ENCODE measurements around the gene NHERF2.

The NHERF2 gene

DNA sequence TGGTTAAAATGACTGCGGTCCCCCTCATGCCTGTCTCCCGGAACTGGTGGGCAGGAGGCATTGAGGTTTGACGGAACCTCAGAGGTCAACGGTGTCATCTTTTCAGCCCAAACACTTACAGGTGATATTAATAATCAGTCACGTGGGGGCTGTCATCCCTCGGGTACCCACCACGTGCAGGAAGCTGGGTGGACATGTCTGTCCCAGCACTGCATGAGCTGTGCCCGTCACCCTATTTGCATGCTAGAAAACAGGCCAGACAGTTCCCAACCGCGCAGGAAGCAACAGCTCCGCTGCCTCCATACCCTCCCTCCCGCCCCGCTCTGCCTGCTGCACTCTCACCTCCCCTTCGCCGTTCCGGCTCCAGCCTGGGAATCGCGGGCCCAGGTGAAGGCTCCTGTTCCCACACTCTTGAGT is 35.6 kb upstream of the NHERF2 start:
- no peak for FAIRE-seq

DNA sequence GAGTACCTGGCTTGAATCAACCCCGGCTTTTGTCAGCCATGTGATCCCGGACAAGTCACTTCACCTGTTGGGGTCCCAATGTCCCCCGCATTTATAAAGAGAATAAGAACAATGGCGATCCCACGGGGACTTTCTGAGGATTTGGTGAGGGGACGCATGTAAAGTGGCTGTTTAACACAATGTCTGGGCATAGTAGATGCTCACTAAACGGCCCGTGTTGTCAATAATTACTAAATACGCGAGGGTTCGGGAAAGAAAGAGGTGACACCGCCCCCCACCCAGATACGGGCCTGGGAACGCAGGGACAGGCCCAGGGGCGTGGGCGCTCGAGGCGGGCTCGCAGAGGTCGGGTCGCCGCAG is 35.1 kb upstream of the NHERF2 start:
- FAIRE-seq = no peak

GRCh38 chr16:1991948-1992703 is 34.6 kb upstream of the NHERF2 start:
- no peak for FAIRE-seq

DNA sequence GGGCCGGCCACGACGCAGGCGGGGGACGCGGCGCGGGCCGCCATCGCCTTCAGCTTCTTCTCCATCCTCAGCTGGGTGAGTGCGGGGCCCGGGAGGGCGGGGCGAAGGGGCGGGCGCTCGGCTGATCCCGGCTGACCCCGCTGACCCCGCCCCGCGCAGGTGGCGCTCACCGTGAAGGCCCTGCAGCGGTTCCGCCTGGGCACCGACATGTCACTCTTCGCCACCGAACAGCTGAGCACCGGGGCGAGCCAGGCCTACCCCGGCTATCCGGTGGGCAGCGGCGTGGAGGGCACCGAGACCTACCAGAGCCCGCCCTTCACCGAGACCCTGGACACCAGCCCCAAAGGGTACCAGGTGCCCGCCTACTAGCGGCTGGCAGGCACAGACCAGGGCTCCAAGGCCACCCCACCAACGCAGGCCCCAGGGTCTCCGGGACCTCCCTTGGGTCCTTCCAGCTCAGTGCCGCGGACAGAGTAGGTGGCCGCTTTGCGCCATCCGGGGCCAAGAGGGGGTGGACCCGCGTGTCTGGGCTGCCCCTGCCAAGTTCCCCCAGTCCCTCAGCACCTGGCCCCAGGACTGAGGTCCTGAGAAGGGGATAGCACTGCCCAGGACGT is 33.9 kb upstream of the NHERF2 start:
- FAIRE-seq = no peak

DNA sequence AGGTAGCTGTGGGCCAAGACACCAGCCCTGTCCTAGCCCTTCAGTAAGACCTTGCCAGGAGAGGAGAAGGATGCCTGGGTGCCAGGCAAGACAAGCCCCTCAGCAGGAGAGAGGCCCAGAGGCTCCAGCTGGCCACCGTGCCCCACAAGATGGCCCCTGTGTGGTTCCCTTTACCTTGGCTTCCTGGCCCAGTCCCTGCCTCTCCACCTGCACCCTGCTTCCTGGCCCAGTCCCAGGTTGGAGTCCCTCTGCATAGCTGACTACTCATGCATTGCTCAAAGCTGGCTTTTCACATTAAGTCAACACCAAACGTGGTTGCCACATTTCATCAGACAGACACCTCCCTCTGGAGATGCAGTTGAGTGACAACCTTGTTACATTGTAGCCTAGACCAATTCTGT is 33.0 kb upstream of the NHERF2 start:
- FAIRE-seq = peak; percentile 27

- FAIRE-seq = no peak
Measured at GRCh38 chr16:1997494-1998359, 29.0 kb upstream of the NHERF2 start.

DNA sequence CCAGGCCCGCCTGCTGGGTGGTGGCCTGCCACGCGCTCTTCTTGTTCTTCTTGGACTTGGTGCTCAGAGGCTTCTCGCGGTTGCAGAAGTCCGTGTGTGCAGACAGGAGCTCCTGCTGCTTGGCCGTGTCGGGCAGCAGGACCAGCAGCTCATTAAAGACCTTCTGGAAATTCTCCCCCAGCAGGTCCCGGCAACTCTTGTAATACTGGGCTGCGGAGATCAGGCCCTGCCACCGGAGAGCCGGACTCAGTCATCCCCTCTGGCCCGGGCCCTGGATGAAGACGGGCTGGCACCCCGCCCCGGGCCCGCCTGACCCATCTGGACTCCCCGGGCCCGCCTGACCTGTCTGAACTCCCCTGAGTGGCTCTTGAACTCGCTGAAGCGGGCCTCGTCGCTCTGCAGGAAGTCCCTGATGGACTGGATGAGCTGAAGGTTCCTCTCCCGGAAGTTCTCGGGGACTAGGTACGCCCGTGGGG is 28.3 kb upstream of the NHERF2 start:
- no peak for FAIRE-seq

GRCh38 chr16:1998852-1999801 is 27.6 kb upstream of the NHERF2 start:
- no peak for FAIRE-seq

GRCh38 chr16:1999866-2000514 is 26.7 kb upstream of the NHERF2 start:
- FAIRE-seq = no peak

DNA sequence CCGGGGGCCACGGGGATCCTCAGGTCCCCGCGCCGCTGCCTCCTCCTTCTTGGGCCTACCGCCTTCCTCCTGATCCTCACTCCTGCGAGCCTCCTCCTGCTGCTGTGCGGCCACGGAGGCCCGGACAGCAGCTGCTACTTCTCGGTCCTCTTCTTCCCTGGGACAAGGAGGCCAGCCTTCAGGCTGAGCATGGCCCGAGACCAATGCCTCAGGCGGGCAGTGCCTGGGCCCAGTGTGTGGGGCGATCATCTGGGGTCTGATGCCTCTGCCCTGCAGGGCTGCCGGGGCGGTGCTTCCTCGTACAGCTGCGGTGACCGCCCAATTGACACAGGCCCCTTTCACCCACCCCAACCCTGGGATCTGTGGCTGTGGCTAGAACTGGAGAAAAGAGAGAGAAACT is 25.7 kb upstream of the NHERF2 start:
- FAIRE-seq = no peak

DNA sequence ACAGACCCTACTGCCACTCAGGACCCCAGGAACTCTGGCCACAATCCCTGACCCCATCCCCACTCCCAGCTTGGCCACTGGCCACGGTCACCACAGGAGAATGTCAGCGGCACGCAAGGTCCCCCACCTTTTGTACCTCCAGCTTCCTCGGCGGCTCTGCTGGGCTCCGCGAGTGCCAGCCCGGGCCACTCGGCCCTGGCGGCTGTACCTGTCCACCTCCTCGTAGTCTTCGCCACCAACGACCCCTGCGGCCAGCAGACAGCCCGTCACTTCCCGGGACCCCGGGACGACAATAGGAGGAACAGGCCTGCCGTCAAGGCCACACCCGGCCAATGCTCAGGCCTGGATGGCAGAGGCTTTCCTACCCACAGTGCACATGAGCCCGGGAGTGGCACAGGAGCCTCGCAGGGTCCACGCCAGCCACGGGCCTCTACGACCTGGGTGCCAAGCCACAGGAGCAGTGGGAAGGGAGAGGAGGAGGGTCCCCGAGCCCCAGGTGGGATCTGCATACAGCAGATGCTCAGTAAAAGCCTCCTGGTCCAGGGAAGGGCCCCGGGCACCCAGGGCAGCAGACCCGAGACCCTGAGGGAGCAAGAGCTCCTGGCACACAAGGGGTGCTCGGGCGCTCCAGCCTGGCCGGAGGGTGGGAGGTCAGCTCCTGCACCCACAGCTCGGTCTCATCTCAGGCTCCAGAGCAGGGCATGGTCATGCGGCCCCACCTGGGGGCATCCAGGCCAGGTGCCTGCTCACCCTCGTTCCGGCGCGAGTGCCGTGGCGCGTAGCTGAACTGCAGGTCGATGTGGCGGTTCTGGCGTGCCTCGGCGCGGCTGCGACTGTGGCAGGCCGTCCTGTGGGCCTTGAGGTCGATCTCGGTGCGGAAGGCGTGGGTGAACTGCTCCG is 25.0 kb upstream of the NHERF2 start:
- FAIRE-seq = no peak

GRCh38 chr16:2002406-2003230 is 24.1 kb upstream of the NHERF2 start:
- FAIRE-seq = no peak

- FAIRE-seq = no peak
Measured at GRCh38 chr16:2003231-2003826, 23.4 kb upstream of the NHERF2 start.

- peak; percentile 94 for FAIRE-seq
Measured at GRCh38 chr16:2003827-2004641, 22.7 kb upstream of the NHERF2 start.

DNA sequence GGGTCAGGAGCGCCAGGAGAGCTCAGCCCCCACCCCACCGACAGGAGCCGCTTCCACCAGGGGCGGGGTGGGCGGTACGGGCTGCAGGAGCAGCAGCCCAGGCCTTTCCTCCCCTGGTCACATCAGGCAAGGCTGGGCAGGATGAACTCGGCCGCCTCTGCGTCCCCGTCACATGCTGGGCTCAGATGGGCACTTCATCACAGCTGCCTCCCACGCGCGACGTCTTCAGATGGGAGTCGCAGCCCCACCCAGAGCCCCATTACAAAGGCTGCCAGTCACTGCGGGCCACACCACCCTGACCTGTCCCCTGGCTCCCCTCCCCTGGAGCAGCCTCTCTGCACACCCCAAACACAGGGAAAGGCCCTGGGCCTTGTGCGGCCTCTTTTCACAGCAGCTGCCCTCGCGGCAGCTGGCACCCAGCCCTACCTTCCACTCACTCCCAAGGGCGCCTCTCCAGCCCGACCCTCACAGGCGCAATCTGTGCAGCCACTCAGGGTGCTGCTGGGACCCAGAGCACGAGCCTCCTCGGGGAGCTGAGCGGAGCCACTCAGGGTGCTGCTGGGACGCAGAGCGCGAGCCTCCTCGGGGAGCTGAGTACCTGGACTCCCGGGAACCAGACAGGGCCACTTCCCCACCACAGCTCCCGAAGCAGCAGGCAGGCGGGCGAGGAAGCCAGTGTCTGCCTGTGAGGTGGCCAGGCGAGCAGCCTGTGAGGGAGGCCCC is 21.7 kb upstream of the NHERF2 start:
- no peak for FAIRE-seq

DNA sequence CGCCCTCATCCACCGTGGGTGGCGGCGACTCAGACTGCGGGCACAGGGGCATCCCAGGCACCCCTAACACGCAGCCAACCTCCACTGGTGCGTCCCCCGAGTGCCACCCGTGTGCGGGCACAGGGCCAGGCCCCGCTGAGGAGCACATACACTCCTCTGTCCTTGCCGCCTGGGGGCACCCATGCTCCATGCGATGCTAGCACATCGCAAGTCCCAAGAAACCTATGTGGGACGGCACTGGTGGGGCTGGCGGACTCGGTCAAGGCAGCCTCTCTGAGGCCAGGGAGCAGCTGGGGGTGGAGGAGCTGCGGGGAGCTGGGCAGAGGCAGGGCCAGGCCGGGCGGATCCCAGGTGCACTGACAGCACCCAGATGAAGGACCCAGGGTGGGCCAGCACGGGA is 21.1 kb upstream of the NHERF2 start:
- no peak for FAIRE-seq

DNA sequence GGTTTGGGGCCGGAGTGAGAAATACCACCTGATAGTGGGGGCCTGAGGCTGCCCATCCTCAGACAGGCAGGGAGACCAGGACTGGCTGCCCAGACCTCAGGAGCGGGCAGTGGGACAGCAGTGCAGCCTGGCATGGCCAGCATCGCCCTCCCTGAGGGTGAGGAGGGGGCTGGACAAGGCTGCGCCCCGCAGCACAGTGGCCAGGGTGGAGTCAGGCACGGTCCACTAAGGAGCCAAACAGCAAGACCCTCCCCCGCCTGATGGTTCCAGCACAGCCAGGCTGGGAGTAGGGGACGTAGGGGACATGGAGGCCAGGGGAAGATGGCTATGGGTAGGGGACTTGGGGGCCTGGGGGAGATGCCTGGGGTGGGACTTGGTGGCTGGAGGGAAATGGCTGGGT is 20.4 kb upstream of the NHERF2 start:
- FAIRE-seq = no peak
